Endothelial cell of umbilical vein (primary cell): ENCODE results near the gene HNMT.

Experiments used
- MYC ChIP-seq: IDR thresholded peaks from one replicate; pipeline ENCODE4 v1.6.1; 2011; ENCODE audit warnings: mild to moderate bottlenecking, low read depth, low read length
- POLR2AphosphoS5 ChIP-seq: IDR thresholded peaks from 2 replicates; pipeline ENCODE4 v1.6.1; 2012; ENCODE audit warnings: low read depth, mild to moderate bottlenecking, control low read depth, low read length, moderate library complexity; ENCODE audit not compliant: insufficient read depth

DNA sequence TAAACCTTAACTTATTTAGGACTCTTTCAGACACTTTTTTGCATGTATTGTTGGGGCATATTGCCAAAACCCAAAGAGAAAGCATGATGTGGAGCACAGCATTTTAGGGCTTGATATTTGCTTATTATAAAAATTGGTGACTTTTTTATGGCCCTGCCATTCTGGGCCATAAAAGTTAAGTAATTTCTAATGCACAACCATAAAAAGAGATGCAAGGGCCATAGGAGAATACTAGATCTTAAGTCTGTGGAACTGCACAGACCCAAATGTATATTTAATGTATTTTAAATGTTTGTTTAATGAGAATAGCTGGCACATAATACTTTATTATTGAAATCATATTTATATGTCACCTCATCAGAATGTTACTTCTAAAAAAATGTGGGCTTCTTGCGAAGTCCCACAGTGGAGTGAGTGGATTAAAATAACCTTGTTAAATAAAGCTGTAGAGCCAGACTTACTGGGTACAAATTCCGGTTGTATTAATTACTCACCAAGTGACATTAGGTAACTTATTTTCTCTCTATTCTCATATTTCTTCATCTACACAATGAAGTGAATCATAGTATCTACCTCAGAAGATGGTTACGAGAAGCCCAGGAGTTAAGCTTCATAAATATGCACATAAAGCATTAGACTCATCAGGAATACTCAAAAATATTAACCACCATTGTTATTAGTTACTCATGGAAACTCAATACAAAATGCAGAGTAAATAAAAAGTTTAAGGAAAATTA, 52.2 kb downstream of the HNMT start:
- TF ChIP-seq POLR2AphosphoS5, result no peak
- TF ChIP-seq MYC, result no peak
